ENCODE results near the gene GFY.

Gene GFY

GRCh38 chr19:49475995-49476880 is 51.0 kb downstream of the GFY start:
- ChIA-PET CTCF (interaction anchor here (0.5 to 2.9 kb wide), 20 partner anchors 10 to 210 kb away, joined by 3 to 24 read pairs (median 4); partner anchors contain the start of genes ALDH16A1, KASH5 and PIH1D1), POLR2A (interaction anchor here (0.5 to 1.8 kb wide), 5 partner anchors 11 to 1436 kb away, joined by 5 to 9 read pairs (median 5); partner anchors contain the start of genes ALDH16A1 and RPL13A)
- H3K4me1 ChIP-seq (ENCODE audit: control insufficient read depth, insufficient read depth, low read length): no peaks in the 10 kb centered on the region
- no peak overlapping the region for H3K27ac ChIP-seq (ENCODE audit: extremely low read depth, low read depth, low read length)
- no peak overlapping the region for H3K4me3 ChIP-seq (ENCODE audit: low read depth, low read length)
- H3K9me3 ChIP-seq (ENCODE audit: control insufficient read depth, insufficient read depth, low read depth, low read length): no peaks in the 10 kb centered on the region
- H3K36me3 ChIP-seq (ENCODE audit: control insufficient read depth in 2 of 2, insufficient read depth in 1 of 2, low read length in 2 of 2): no peaks in the 10 kb centered on the region
- TF ChIP-seq ZNF488 (tag by site-specific recombination; IDR thresholded peaks at IDR 0.05) (no peak), PRDM10 (tag by site-specific recombination; IDR thresholded peaks at IDR 0.05) (peak; percentile 79), ZNF510 (tag by site-specific recombination; IDR thresholded peaks at IDR 0.05; ENCODE audit: insufficient replicate concordance) (no peak), HIC1 (tag by site-specific recombination; IDR thresholded peaks at IDR 0.05) (no peak), ZNF777 (tag by site-specific recombination; IDR thresholded peaks at IDR 0.05; ENCODE audit: borderline replicate concordance) (no peak), SP3 (tag by site-specific recombination; IDR thresholded peaks at IDR 0.05) (peak; percentile 47), ZBTB7A (tag by site-specific recombination; IDR thresholded peaks at IDR 0.05; ENCODE audit: low read depth) (no peak), CTCF (tag by site-specific recombination; IDR thresholded peaks at IDR 0.05) (peak; percentile 59; the same call in 1 of the 2 replicates), ATF2 (tag by site-specific recombination; IDR thresholded peaks at IDR 0.05; ENCODE audit: low read depth) (no peak), ZXDB (tag by site-specific recombination; IDR thresholded peaks at IDR 0.05) (peak; percentile 84), ZNF148 (tag by site-specific recombination; IDR thresholded peaks at IDR 0.05; ENCODE audit: borderline replicate concordance) (no peak), ZNF366 (tag by site-specific recombination; conservative IDR thresholded peaks at IDR 0.05) (no peak), BCL11B (tag by site-specific recombination; IDR thresholded peaks at IDR 0.05; ENCODE audit: low read depth) (no peak), ZNF549 (tag by site-specific recombination; IDR thresholded peaks at IDR 0.05) (no peak), ZNF830 (tag by site-specific recombination; IDR thresholded peaks at IDR 0.05; ENCODE audit: low read depth) (no peak), SP7 (tag by site-specific recombination; IDR thresholded peaks at IDR 0.05) (no peak), ZNF23 (tag by site-specific recombination; IDR thresholded peaks at IDR 0.05; ENCODE audit: borderline replicate concordance) (no peak), KLF8 (tag by site-specific recombination; IDR thresholded peaks at IDR 0.05) (peak; percentile 40; the same call in 1 of the 2 replicates), ZNF174 (tag by site-specific recombination; IDR thresholded peaks at IDR 0.05) (no peak), ZNF184 (tag by site-specific recombination; IDR thresholded peaks at IDR 0.05) (no peak), ZNF596 (tag by site-specific recombination; IDR thresholded peaks at IDR 0.05) (no peak), ZNF544 (tag by site-specific recombination; IDR thresholded peaks at IDR 0.05) (no peak), HOXD13 (CRISPR knock-in tag; IDR thresholded peaks at IDR 0.05; ENCODE audit: borderline replicate concordance) (no peak), ZNF785 (tag by site-specific recombination; IDR thresholded peaks at IDR 0.05) (no peak)
